Hematopoietic multipotent progenitor cell treated with erythropoietin and hydrocortisone succinate and interleukin-3 and kit ligand, for 17 days (in vitro differentiated cells): ENCODE data around the gene GNGT1.
"Not testable (repeated sequence)": the region's sequence is repeated elsewhere in the genome, so short reads cannot be mapped to it uniquely, and the experiment has no call there.

Experiments used
- DNase-seq: peaks from one replicate; pipeline ENCODE4 v3.0.0-alpha.2; 2015; ENCODE audit warnings: low spot score

The GNGT1 gene

GRCh38 chr7:93910076-93910994, 4.0 kb downstream of the GNGT1 start:
- no peak for DNase-seq

GRCh38 chr7:93911242-93911641, 4.9 kb downstream of the GNGT1 start:
- DNase-seq = not testable (repeated sequence)

GRCh38 chr7:93911661-93912060, 5.3 kb downstream of the GNGT1 start:
- DNase-seq = not testable (repeated sequence)

GRCh38 chr7:93913197-93913596, 6.8 kb downstream of the GNGT1 start:
- no peak for DNase-seq

GRCh38 chr7:93914581-93915066, 8.3 kb downstream of the GNGT1 start:
- no peak for DNase-seq

- not testable (repeated sequence) for DNase-seq
These were observed 9.0 kb downstream of the GNGT1 start for GRCh38 chr7:93915206-93915842.

GRCh38 chr7:93915888-93916287, 9.5 kb downstream of the GNGT1 start:
- not testable (repeated sequence) for DNase-seq

- not testable (repeated sequence) for DNase-seq
These were observed 9.9 kb downstream of the GNGT1 start for GRCh38 chr7:93916315-93916714.

GRCh38 chr7:93920496-93921182, 14.3 kb downstream of the GNGT1 start:
- no peak for DNase-seq

GRCh38 chr7:93921186-93921585, 14.8 kb downstream of the GNGT1 start:
- DNase-seq = no peak

- DNase-seq = no peak
These were observed 15.5 kb downstream of the GNGT1 start, which contains the start of gene GNG11 for GRCh38 chr7:93921607-93922566. Gene GNG11, plus strand, starts transcription at chr7:93921735. Its CDS starts 403 bp downstream, at chr7:93922138.

GRCh38 chr7:93923296-93923695, 16.9 kb downstream of the GNGT1 start:
- no peak for DNase-seq

- DNase-seq = no peak
These were observed 17.6 kb downstream of the GNGT1 start for GRCh38 chr7:93923942-93924341.

GRCh38 chr7:93926800-93927199, 20.4 kb downstream of the GNGT1 start:
- DNase-seq = no peak

GRCh38 chr7:93927585-93927984, 21.2 kb downstream of the GNGT1 start:
- no peak for DNase-seq

GRCh38 chr7:93931655-93932054, 25.3 kb downstream of the GNGT1 start:
- DNase-seq = no peak

- no peak for DNase-seq
These were observed 26.8 kb downstream of the GNGT1 start for GRCh38 chr7:93933156-93933555.

GRCh38 chr7:93935102-93935501, 28.7 kb downstream of the GNGT1 start:
- no peak for DNase-seq

- DNase-seq = no peak
These were observed 31.5 kb downstream of the GNGT1 start for GRCh38 chr7:93937818-93938217.

GRCh38 chr7:93938293-93938692, 31.9 kb downstream of the GNGT1 start:
- DNase-seq = no peak

GRCh38 chr7:93941945-93942344, 35.6 kb downstream of the GNGT1 start:
- no peak for DNase-seq
